OCI-M1 (cell line): ENCODE results near the gene CDK16.
A peak's percentile ranks its signal among the peaks of the same experiment; 100 is the strongest.

ENCODE experiments used
- DNase-seq: peaks from one replicate; lab custom pipeline; 2025; lab: John Stamatoyannopoulos, UW

Gene CDK16

GRCh38 chrX:47228550-47229270, 10.2 kb downstream of the CDK16 start:
- no peak for DNase-seq

GRCh38 chrX:47229427-47229826, 10.9 kb downstream of the CDK16 start:
- no peak for DNase-seq

DNA sequence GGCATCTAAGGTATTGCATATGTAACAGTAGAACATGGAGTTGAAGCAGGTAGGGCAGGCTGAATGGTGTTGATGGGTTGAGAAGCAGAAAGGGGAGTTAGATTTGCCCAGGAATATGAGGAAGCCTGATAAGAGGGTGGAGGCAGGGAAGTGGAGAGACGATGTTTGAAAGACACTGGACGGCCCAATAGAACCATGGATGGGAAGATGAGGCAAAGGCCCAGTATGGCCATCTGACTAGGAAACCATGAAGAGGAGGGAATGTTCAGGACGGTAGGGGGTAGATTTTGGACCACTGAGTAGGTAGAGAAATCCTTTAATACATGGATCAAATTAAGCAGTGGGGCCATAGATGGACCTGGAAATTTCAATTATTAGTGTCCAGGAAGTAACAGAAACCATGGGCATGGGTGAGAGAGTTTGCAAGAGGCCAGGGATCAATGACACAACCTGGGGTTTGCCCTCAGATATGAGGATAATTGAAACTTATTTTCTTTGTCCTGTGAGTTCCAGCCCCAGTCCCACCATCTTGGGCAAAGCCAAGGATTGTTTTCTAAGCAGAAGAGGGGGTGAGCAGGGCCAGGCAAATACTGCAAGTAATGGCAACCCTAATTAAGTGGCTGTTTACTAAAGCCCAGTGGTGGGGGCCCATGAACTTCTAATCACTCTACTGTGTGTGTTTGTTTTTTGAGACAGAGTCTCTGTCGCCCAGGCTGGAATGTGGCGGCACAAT, 11.8 kb downstream of the CDK16 start:
- DNase-seq: no peak

- DNase-seq: peak; percentile 0
These were observed 12.7 kb downstream of the CDK16 start for GRCh38 chrX:47231167-47231566.

DNA sequence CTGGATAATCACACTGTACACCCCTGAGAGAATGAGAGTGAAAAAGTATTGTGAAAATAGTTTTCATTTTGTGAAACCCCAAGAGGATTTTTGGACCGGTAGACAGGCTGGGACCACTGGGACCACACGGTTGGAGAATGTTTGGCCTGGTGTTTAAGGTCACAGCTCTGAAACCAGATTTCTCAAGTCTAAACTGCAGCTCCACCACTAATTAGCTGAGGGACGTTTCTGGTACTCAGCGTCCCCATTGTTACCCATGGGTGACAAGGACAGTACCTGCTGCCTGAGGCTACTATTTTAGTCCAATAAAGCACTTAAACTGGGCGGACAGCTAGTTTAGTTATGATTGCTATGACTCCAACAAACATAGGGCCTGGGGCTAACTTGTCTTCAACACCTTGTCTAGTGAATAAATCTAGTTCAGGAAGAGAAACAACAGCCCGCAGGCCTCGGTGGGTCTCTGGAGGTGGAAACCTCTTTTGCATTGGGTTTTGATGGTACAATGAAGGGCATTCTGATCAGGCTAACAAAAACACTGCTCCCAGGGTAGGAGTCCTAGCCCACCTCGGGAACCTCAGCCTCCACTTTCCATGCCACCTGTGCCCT, 13.8 kb downstream of the CDK16 start:
- peak; percentile 40 for DNase-seq

GRCh38 chrX:47232803-47233332, 14.4 kb downstream of the CDK16 start, which contains the start of gene USP11:
Gene USP11, plus strand, starts transcription at chrX:47233009. Its CDS starts 35 bp downstream, at chrX:47233044.
- peak; percentile 78 for DNase-seq

DNA sequence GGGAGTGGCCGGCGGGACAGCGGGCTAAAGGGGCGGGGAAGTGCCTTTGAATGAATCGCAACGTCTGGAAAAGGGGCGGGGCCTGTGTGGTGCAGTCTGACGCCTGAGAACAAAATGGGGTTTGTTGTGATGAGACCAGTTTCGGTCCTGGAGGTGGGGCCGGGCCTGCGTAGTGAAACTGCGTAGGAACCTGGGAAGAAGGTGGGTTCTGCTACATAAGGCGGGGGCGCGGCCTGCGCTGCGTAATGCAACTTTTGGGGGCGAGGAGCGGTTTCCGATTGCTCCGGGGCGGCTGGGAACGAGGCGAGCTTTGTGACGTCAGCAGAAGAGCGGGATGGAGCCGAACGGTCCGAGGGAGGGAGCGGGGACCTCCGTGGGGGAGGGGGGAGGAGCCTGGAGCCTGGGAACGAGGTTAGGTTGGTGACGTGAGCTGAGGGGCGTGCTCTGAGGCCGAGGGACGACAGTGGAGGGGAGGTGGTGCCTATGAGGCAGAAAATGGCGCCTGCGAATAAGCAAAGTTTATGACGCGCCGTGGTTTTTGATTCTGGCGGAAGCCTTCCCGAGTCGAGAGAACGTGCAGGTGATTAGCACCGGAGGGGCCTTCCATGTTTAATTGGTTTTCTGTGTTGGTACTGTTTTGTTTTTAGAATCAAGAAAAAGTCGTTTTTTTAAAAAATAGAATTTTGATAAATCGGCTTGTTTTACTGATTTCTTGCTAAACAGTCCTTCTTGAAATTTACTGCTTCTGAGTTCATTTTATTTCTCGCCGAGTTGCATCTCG, 15.0 kb downstream of the CDK16 start:
- DNase-seq: peak; percentile 96

DNA sequence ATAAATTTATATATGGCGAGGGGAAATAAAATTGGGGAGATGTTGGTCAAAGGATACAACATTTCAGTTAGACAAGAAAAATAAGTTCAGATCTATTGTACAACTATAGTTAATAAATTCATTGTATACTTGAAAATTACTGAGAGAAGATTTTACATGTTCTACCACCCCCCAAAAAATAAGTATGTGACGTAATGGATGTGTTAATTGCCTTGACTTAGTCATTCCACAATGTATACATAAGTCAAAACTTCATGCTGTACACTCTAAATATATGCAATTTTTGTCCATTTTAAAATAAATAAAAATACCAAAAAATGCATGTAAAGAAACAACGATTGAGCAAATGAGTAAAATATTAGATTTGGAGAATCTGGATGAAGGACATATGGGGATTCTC, 16.1 kb downstream of the CDK16 start:
- DNase-seq: no peak

- DNase-seq: no peak
These were observed 17.2 kb downstream of the CDK16 start for GRCh38 chrX:47235691-47236103.

DNA sequence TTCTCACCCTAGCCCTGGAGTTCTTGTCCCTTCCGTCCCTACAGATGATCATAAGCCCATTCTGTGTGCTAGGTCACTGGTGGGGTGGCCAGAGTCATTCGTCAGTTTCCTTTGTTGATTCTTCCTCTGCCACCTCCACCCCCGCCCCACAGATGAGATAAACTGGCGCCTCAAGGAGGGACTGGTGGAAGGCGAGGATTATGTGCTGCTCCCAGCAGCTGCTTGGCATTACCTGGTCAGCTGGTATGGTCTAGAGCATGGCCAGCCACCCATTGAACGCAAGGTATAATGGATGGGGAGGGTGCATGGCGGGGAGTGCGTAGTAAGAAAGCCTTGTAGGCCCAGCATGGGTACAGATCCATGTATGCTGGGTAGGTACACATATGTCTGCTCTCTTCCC, 20.7 kb downstream of the CDK16 start:
- DNase-seq: no peak

DNA sequence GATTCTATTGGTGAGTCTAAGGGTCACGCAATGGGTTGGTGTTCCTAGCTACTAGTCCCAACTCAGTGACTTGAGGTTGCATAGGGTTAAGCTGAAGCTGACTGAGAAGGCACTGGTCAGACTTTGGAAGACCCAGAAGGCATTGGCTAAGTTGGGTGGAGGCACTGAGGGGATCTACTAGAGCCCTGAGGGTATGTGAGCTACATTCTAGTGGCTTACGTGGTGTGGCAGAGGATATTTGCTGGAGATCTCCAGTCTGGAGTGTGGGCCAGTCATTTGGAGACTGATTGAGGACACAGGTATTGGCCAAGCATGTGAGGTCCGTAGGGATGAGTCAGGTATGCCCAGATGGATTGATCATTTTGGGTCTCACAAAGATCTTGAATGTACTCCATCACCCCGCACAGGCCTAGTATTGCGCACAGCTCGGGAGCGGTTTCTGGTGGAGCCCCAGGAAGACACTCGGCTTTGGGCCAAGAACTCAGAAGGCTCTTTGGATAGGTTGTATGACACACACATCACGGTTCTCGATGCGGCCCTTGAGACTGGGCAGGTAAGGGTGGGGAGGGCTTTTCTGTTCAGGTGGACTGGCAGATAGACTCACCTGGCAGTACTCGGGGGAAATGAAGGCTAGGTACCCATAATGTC, 21.5 kb downstream of the CDK16 start:
- no peak for DNase-seq

DNA sequence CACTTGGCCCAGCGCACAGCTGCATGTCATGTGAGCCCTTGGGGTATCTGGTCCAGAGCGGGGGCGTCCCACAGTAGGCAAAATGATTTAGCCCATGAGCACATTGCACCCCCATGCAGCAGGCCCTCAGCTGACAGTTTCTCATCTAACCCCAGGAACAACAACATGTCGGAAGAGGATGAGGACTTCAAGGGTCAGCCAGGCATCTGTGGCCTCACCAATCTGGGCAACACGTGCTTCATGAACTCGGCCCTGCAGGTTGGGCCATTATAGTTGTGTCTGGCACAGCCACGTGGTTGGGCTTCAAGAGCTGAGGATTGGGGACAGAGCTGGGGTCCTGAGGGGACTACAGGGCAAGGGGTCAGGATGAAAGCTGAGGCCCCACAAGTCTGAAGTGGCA, 22.1 kb downstream of the CDK16 start:
- no peak for DNase-seq

- DNase-seq: no peak
These were observed 22.9 kb downstream of the CDK16 start for GRCh38 chrX:47241201-47242011.

- no peak for DNase-seq
These were observed 23.8 kb downstream of the CDK16 start for GRCh38 chrX:47242321-47242720.

- no peak for DNase-seq
These were observed 24.9 kb downstream of the CDK16 start for GRCh38 chrX:47243351-47243750.

DNA sequence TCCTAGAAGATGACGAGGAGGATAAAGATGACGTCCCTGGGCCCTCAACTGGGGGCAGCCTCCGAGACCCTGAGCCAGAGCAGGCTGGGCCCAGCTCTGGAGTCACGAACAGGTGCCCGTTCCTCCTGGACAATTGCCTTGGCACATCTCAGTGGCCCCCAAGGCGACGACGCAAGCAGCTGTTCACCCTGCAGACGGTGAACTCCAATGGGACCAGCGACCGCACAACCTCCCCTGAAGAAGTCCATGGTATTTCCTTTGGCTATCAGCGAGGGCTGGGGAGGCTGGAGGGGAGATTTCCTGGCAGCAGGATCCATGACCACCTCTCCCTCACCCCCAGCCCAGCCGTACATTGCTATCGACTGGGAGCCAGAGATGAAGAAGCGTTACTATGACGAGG, 26.2 kb downstream of the CDK16 start:
- no peak for DNase-seq

GRCh38 chrX:47245156-47245555, 26.7 kb downstream of the CDK16 start:
- no peak for DNase-seq

- no peak for DNase-seq
These were observed 28.9 kb downstream of the CDK16 start for GRCh38 chrX:47247206-47247998.

- no peak for DNase-seq
These were observed 29.5 kb downstream of the CDK16 start for GRCh38 chrX:47247999-47248320.

- DNase-seq: no peak
These were observed 30.1 kb downstream of the CDK16 start for GRCh38 chrX:47248576-47248975.
